ENCODE data around the gene DNASE1L3. TPM values are rescaled to one million over a fixed set of nuclear protein-coding genes. Genes with fewer than 3 reads are reported as not detected.
A peak's percentile ranks its signal among the peaks of the same experiment; 100 is the strongest.

Gene DNASE1L3
- total RNA-seq, 1 experiment from 2014 or later, result 0.27 TPM

DNA sequence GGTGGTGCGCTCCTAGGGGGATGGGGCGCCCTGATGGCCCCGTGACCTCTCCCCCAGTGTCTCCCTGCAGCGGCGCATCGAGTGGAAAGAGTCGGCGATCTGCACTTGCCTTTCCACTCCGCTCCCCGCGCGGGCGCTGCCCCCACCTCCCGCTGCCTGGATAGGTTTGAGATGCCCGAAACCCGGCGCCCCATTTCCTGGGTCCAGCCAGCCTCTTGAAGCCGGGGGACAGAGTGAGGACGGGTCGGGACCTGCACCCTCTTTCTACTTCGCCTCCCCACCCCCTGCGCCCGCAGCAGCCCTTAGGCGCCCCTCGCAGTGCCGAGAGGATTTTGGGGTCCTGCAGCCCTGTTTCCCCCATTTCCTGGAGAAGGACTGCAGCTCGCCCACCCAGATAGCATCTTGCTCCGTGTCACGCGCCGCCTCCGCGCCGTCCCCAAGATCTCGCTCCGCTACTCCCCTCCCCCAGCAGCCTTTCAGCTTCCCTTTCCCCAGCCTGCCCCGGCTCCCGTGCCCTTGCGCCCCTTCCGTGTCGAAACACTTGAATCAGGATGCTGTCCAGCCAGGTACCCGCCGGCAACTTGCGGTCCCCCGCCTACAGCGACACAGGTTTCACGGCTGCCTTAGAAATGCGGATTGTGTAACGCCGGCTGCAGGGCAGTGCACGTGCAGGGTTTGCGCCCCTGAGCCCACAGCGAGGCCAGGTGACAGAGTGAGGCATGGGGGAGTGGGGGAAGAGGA is 27.3 kb upstream of the DNASE1L3 start:
- CTCF ChIA-PET, result interaction anchor here (0.7 to 2.2 kb wide), 4 partner anchors 20 to 68 kb away, joined by 3 to 9 read pairs (median 4); partner anchors contain the start of genes HTD2 and RPP14
- BruUV-seq (replicated peaks), result no TSS peak
- Mint-ChIP-seq H3K9me3 (ENCODE audit: unreplicated experiment) (no peaks in the 10 kb centered on the region), H3K4me1 (ENCODE audit: low read depth, unreplicated experiment) (peaks cover 8% of the 10 kb centered on the region), H3K36me3 (ENCODE audit: insufficient read depth, unreplicated experiment) (peaks cover 5% of the 10 kb centered on the region), H3K27me3 (ENCODE audit: insufficient read depth, unreplicated experiment) (no peaks in the 10 kb centered on the region), H3K27ac (ENCODE audit: unreplicated experiment) (peak overlapping the region; percentile 56), H3K4me3 (ENCODE audit: unreplicated experiment) (peak overlapping the region; percentile 98)
- no peaks in the 10 kb centered on the region for H3K9me3 ChIP-seq
- no peak for TF ChIP-seq CTCF (IDR thresholded peaks at IDR 0.05; ENCODE audit: insufficient read depth in 1 of 2, low read depth in 1 of 2, low read length in 1 of 2, severe bottlenecking in 1 of 2, unreplicated experiment in 1 of 2)
- peak; percentile 72 to 74 for DNase-seq
- POLR2A ChIA-PET, result interaction anchor here (0.6 kb wide), 1 partner anchor 12 kb away, joined by 3 read pairs; no protein-coding TSS in a partner anchor
- intact Hi-C loops (cut with micrococcal nuclease; ENCODE audit: unreplicated experiment), result loop anchor here (1.0 to 2.0 kb wide), 2 partner anchors 16 to 69 kb away; partner anchors contain the start of genes HTD2 and RPP14
- no peaks in the 10 kb centered on the region for H3K36me3 ChIP-seq (ENCODE audit: control insufficient read depth, insufficient read depth, low read length)
- peak overlapping the region; percentile 75 for H3K4me3 ChIP-seq (ENCODE audit: low read depth, low read length)
- no peaks in the 10 kb centered on the region for H3K27me3 ChIP-seq (replicated peaks; ENCODE audit: control insufficient read depth, insufficient read depth, low read length)
- peaks cover 10% of the 10 kb centered on the region for H3K4me1 ChIP-seq

- Mint-ChIP-seq H3K27ac (ENCODE audit: unreplicated experiment) (peak within 1 kb of the TSS; percentile 56), H3K4me3 (ENCODE audit: unreplicated experiment) (peak within 1 kb of the TSS; percentile 98), H3K9me3 (ENCODE audit: unreplicated experiment) (no peaks in the 10 kb centered on the region), H3K4me1 (ENCODE audit: low read depth, unreplicated experiment) (peaks cover 6% of the 10 kb centered on the region), H3K36me3 (ENCODE audit: insufficient read depth, unreplicated experiment) (peaks cover 5% of the 10 kb centered on the region), H3K27me3 (ENCODE audit: insufficient read depth, unreplicated experiment) (no peaks in the 10 kb centered on the region)
- no peaks in the 10 kb centered on the region for H3K27me3 ChIP-seq (replicated peaks; ENCODE audit: control insufficient read depth, insufficient read depth, low read length)
- POLR2A ChIA-PET, result interaction anchor here (0.6 kb wide), 1 partner anchor 13 kb away, joined by 3 read pairs; no protein-coding TSS in a partner anchor
- H3K9me3 ChIP-seq, result no peaks in the 10 kb centered on the region
- peak; percentile 72 to 90 for DNase-seq
- H3K4me3 ChIP-seq (ENCODE audit: low read depth, low read length), result peak within 1 kb of the TSS; percentile 75
- intact Hi-C loops (cut with micrococcal nuclease; ENCODE audit: unreplicated experiment), result loop anchor here (1.0 to 2.0 kb wide), 2 partner anchors 15 to 69 kb away; partner anchors contain the start of genes HTD2 and RPP14
- H3K4me1 ChIP-seq, result peaks cover 10% of the 10 kb centered on the region
- TF ChIP-seq CTCF (IDR thresholded peaks at IDR 0.05; ENCODE audit: insufficient read depth in 1 of 2, low read depth in 1 of 2, low read length in 1 of 2, severe bottlenecking in 1 of 2, unreplicated experiment in 1 of 2), result peak in 1 of 2 experiments; percentile 22
- CTCF ChIA-PET, result interaction anchor here (0.7 to 2.2 kb wide), 4 partner anchors 19 to 69 kb away, joined by 3 to 9 read pairs (median 4); partner anchors contain the start of genes HTD2 and RPP14
- no TSS peak for BruUV-seq (replicated peaks)
- no peaks in the 10 kb centered on the region for H3K36me3 ChIP-seq (ENCODE audit: control insufficient read depth, insufficient read depth, low read length)
These were observed 26.6 kb upstream of the DNASE1L3 start, which contains the start of gene ABHD6 for GRCh38 chr3:58237238-58237940. Gene ABHD6, plus strand, starts transcription at chr3:58237792. Its CDS starts 18,795 bp downstream, at chr3:58256587.
